A375 (cell line): ENCODE results near the gene DDAH1. TPM values are rescaled to one million over a fixed set of nuclear protein-coding genes. Genes with fewer than 3 reads are reported as not detected.

Source experiments
- small RNA-seq: library from RNA; depleted of rRNA; stranded (forward); fragments of <200 nt; gene quantifications from one replicate; pipeline ENCODE3, GENCODE V24; 2014
- total RNA-seq: library from RNA; depleted of rRNA; stranded (reverse); fragments of >200 nt; shearing (Covaris generic); gene quantifications from 2 replicates; pipeline ENCODE4 v1.2.3, GENCODE V29; 2014; rRNA removed

The DDAH1 gene
- 8.9 and 11.8 TPM in 2 replicates for total RNA-seq

GRCh38 chr1:85465099-85465785 lies at the start of gene DDAH1:
DDAH1 (minus strand) TSS chr1:85465159; CDS start chr1:85465045, 114 bp downstream.

DNA sequence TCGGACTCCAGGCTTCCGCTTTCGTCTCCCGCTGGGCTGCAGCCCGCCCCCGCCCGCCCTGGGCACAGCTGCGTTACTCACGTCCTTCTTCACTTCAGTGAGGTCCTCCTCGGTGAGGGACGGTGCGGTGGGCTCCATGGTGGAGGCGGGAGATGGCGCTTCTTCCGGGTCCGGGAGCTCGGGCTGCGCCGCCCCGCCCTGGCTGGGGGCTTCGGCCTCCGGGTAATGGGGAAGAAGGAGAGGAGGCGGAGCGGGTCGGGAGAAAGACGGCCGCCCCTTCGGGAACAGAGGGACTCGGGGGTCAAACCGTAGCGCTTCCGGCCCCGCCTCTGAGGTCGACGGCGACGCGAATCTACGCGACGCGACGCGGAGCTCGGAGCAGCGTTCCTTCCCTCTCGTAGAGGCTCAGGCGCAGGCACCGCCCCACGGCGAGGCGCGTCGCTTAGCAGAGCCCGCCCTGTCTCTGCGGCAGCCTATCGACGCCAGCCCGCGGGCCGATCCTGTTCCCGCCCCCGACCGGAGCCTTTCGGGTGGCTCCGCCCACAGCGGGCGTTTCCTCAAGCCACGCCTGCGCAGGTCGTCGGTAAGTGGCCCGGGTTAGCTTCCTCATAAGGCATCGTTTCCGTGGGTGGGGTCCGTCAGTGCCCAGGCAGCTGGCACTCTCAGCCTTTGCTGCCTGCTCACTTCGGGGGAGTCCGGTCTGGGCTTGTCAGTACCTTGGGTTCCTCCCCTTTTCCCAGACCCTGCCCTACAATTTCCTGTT lies 188.6 kb downstream of the DDAH1 start, which contains the start of gene BCL10:
Gene BCL10 (minus strand): TSS at position 418 of the 763 bp plus-strand sequence. CDS start 280 bp downstream, at position 138.

Small RNA genes lying within 50 kb of the gene (small RNA-seq; reads per million reads assigned to genes)
- gene RF00019 = not detected

Other genes with a start within 250 kb of the DDAH1 start
- gene C1orf52, start 205.5 kb downstream of the DDAH1 start, total RNA-seq = 25.4 and 27.3 TPM in 2 replicates
- 7.5 and 11.2 TPM in 2 replicates for gene BCL10, start 188.5 kb downstream of the DDAH1 start, total RNA-seq
- 34.7 and 39.3 TPM in 2 replicates for gene CCN1, start 115.6 kb upstream of the DDAH1 start, total RNA-seq
- 8.7 and 8.9 TPM in 2 replicates for gene ZNHIT6, start 243.3 kb upstream of the DDAH1 start, total RNA-seq